ENCODE data around the gene DHRS12. TPM values are rescaled to one million over a fixed set of nuclear protein-coding genes. Genes with fewer than 3 reads are reported as not detected.
A peak's percentile ranks its signal among the peaks of the same experiment; 100 is the strongest.

The DHRS12 gene
- total RNA-seq, 1 experiment from 2014 or later = 6.8 TPM

DNA sequence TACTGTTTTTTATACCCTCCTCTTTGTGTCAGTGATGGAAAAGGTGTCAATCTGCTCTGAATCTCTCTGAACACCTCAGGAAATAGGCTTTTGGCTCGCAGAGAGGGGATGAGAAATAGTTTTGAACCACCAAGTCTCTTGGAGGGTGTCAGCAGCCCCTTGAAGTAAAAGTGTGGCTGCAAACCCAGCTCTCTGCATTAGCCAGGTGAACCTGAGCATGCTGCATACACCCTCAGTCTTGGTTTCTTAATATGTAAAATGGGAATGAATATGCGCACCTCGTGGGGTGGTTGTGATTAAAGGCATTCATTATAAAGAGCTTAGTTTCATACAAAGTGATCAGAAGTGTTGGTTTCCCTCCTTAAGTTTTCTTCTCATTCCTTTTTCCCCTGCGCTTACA lies 1.4 kb upstream of the DHRS12 start:
- no peak for DNase-seq (ENCODE audit: unreplicated experiment)
- TF ChIP-seq, protein P1, sequence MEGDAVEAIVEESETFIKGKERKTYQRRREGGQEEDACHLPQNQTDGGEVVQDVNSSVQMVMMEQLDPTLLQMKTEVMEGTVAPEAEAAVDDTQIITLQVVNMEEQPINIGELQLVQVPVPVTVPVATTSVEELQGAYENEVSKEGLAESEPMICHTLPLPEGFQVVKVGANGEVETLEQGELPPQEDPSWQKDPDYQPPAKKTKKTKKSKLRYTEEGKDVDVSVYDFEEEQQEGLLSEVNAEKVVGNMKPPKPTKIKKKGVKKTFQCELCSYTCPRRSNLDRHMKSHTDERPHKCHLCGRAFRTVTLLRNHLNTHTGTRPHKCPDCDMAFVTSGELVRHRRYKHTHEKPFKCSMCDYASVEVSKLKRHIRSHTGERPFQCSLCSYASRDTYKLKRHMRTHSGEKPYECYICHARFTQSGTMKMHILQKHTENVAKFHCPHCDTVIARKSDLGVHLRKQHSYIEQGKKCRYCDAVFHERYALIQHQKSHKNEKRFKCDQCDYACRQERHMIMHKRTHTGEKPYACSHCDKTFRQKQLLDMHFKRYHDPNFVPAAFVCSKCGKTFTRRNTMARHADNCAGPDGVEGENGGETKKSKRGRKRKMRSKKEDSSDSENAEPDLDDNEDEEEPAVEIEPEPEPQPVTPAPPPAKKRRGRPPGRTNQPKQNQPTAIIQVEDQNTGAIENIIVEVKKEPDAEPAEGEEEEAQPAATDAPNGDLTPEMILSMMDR (IDR thresholded peaks at IDR 0.05; ENCODE audit: unreplicated experiment) = no peak
- Mint-ChIP-seq H3K27ac (ENCODE audit: low read depth, unreplicated experiment) (no peak overlapping the region), H3K36me3 (ENCODE audit: insufficient read depth, unreplicated experiment) (no peaks in the 10 kb centered on the region), H3K9me3 (ENCODE audit: unreplicated experiment) (no peaks in the 10 kb centered on the region), H3K4me3 (ENCODE audit: unreplicated experiment) (peak overlapping the region; percentile 74), H3K4me1 (ENCODE audit: insufficient read depth, unreplicated experiment) (peaks cover 16% of the 10 kb centered on the region), H3K27me3 (ENCODE audit: insufficient read depth, unreplicated experiment) (no peaks in the 10 kb centered on the region)
- BruUV-seq (replicated peaks) = no TSS peak
- CTCF ChIA-PET = interaction anchor here (0.7 to 1.7 kb wide), 4 partner anchors 9 to 27 kb away, joined by 3 to 8 read pairs (median 4); no protein-coding TSS in a partner anchor
- POLR2A ChIA-PET = interaction anchor here (0.7 kb wide), 1 partner anchor 410 kb away, joined by 3 read pairs; no protein-coding TSS in a partner anchor
- intact Hi-C loops (cut with micrococcal nuclease) = no loop called here

DNA sequence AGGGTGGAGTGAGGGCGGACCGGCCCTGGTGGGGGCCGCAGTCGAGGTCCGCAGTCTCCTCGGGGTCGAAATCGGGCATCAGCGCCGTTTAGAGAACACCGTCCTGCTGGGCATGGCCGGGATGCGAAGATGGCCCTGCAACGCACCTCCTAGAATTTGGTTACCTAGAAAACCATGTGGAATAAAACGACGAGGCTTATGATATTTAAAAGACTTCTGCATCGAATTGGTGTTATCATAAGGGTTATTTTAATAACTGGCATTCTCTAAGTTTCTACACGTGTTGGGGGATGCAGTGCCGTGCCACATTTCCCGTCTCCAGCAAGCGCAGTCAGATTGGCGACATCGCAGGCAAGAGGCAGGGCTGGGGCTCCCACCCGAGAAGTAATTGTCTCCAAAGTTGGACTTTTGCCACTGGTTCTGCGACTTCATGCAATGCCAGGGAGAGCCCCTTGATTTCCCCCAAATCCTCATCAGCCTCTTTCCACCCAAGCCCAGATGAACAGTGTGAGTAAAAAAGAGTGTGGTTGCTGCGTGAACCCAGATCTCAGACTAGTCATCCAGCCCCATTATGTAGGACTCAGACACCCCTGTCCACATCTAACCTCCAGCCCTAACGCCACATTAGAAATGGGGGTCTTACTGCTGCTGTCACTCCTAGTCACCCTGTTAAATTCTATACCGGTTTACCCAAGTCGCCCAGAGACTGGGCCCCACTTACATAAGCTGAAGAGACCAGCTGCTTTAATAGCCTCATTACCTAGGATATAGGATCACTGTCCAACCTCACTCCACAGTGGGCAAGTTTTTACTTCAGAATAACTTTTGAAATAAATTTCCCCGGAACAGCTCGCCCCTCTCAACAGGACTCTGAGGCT lies 571 bp upstream of the DHRS12 start:
- POLR2A ChIA-PET = interaction anchor here (0.7 kb wide), 1 partner anchor 410 kb away, joined by 3 read pairs; no protein-coding TSS in a partner anchor
- peak overlapping the region; percentile 87 for H3K27ac Mint-ChIP-seq (ENCODE audit: low read depth, unreplicated experiment)
- peak overlapping the region; percentile 74 for H3K4me3 Mint-ChIP-seq (ENCODE audit: unreplicated experiment)
- H3K27me3 Mint-ChIP-seq (ENCODE audit: insufficient read depth, unreplicated experiment) = no peaks in the 10 kb centered on the region
- TF ChIP-seq, protein P1 (IDR thresholded peaks at IDR 0.05; ENCODE audit: unreplicated experiment) = no peak
- DNase-seq (ENCODE audit: unreplicated experiment) = no peak
- BruUV-seq (replicated peaks) = TSS peak; percentile 67
- intact Hi-C loops (cut with micrococcal nuclease) = no loop called here
- peaks cover 16% of the 10 kb centered on the region for H3K4me1 Mint-ChIP-seq (ENCODE audit: insufficient read depth, unreplicated experiment)
- CTCF ChIA-PET = interaction anchor here (1.5 to 1.7 kb wide), 2 partner anchors 10 to 11 kb away, joined by 4 to 8 read pairs; no protein-coding TSS in a partner anchor
- H3K36me3 Mint-ChIP-seq (ENCODE audit: insufficient read depth, unreplicated experiment) = no peaks in the 10 kb centered on the region
- no peaks in the 10 kb centered on the region for H3K9me3 Mint-ChIP-seq (ENCODE audit: unreplicated experiment)

DNA sequence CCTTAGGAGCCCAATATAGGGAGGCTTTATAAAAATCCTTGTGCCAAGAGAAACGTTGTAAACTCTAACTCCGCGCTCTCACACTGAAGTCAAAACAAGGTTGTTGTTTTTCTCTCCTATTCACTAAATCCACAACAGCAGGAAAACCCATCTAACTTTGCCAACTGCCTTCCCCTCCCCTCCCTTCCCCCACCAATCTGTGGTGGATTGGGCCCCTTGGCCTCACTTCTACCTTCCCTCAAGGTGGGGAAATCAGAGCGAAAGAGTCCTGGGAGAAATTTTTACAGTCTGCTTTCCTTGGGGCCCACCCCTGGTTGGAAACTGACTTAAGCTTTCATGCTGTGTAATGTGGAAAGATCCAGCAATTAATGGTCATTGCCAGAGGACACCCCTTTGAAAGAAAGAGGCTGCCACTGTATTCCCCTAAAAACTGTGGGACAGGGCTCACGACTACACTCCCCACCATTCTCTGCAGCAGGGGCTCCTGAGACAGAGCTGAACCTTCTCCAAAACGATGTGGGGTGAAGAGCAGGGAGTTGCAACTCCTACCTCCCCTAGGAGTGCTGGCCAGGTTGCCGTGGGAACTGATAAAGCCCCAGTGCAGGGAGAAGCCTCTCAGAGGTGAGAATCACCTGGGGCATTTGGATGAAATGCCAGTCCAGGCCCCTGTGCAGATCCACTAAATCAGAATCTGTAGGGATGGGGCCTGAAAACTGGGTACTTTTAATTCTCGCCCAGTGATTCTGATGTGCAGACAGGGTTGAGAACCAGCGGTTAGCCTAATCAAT lies 1.1 kb downstream of the DHRS12 start:
- ChIA-PET POLR2A (interaction anchor here (0.6 to 3.3 kb wide), 20 partner anchors 9 to 405 kb away, joined by 3 to 16 read pairs (median 3); partner anchors contain the start of gene INTS6), CTCF (interaction anchor here (0.5 to 0.7 kb wide), 5 partner anchors 13 to 672 kb away, joined by 3 to 4 read pairs (median 3); no protein-coding TSS in a partner anchor)
- DNase-seq (ENCODE audit: unreplicated experiment) = no peak
- Mint-ChIP-seq H3K27me3 (ENCODE audit: insufficient read depth, unreplicated experiment) (no peaks in the 10 kb centered on the region), H3K9me3 (ENCODE audit: unreplicated experiment) (no peaks in the 10 kb centered on the region), H3K36me3 (ENCODE audit: insufficient read depth, unreplicated experiment) (no peaks in the 10 kb centered on the region), H3K4me3 (ENCODE audit: unreplicated experiment) (peak overlapping the region; percentile 74), H3K27ac (ENCODE audit: low read depth, unreplicated experiment) (peak overlapping the region; percentile 87), H3K4me1 (ENCODE audit: insufficient read depth, unreplicated experiment) (peaks cover 16% of the 10 kb centered on the region)
- intact Hi-C loops (cut with micrococcal nuclease) = no loop called here
- TF ChIP-seq, protein P1 (IDR thresholded peaks at IDR 0.05; ENCODE audit: unreplicated experiment) = no peak
- BruUV-seq (replicated peaks) = TSS peak; percentile 74

Data from MCF 10A (cell line).